Uterus (tissue), 4 donors: ENCODE results near the gene GPR31. TPM values are rescaled to one million over a fixed set of nuclear protein-coding genes. Genes with fewer than 3 reads are reported as not detected.

Experiments
- DNase-seq, 2 donors: peaks; one replicate each; pipeline ENCODE4 v3.0.0-alpha.2; 2019 to 2020
- H3K27ac ChIP-seq, 2 donors: fragments of 200-600 bp; sonication (generic); 1 replicate in 1 of 2; 2 replicates in 1 of 2; pipeline ENCODE4 v1.5.1; 2016 to 2018
- H3K27me3 ChIP-seq, 2 donors: fragments of 200-600 bp; sonication (generic); one replicate each; pipeline ENCODE4 v1.5.1; 2018 to 2019; ENCODE audit warnings: control low read depth in 1 of 2
- H3K36me3 ChIP-seq, 2 donors: fragments of 200-600 bp; sonication (generic); one replicate each; pipeline ENCODE4 v1.5.1; 2019; ENCODE audit warnings: control low read depth in 1 of 2
- H3K4me1 ChIP-seq, 2 donors: fragments of 200-600 bp; sonication (generic); one replicate each; pipeline ENCODE4 v1.5.1; 2018 to 2019; ENCODE audit warnings: control low read depth in 1 of 2
- H3K4me3 ChIP-seq, 2 donors: fragments of 200-600 bp; sonication (generic); 1 replicate in 1 of 2; 2 replicates in 1 of 2; pipeline ENCODE4 v1.5.1; 2018 to 2019; ENCODE audit warnings: mild to moderate bottlenecking in 1 of 2
- H3K9me3 ChIP-seq, 2 donors: fragments of 200-600 bp; sonication (generic); one replicate each; pipeline ENCODE4 v1.5.1; 2019; ENCODE audit warnings: control low read depth in 1 of 2
- CTCF ChIP-seq, 4 experiments: fragments of 200-600 bp in 2 of 4; fragments of 450-650 bp in 2 of 4; sonication (generic) in 2 of 4; IDR thresholded peaks; one replicate each; pipeline ENCODE4 v1.5.1; 2016 to 2019; ENCODE audit warnings: antibody characterized with exemption in 4 of 4, mild to moderate bottlenecking in 2 of 4, moderate library complexity in 1 of 4
- POLR2A ChIP-seq, 2 donors: fragments of 450-650 bp; IDR thresholded peaks; one replicate each; pipeline ENCODE4 v1.6.1; 2016; ENCODE audit warnings: antibody characterized with exemption in 2 of 2, mild to moderate bottlenecking in 1 of 2, moderate library complexity in 1 of 2
- intact Hi-C: fragments of 100-400 bp; cut with DNase I; formaldehyde crosslinking; loops from one replicate; pipeline ENCODE4 v1.15.1; 2023; ENCODE audit warnings: low total_unique reads
- total RNA-seq, 4 donors: library from RNA; depleted of rRNA in 3 of 4; stranded (reverse); fragments of >200 nt in 3 of 4; gene quantifications; one replicate each; pipeline versions ENCODE4 v1.1.0 to v1.2.4, GENCODE V29; 2014 to 2023
- donor health status: DM: yes; HTN: yes; CAD: no.

The GPR31 gene
- total RNA-seq, 4 donors from 2014 or later, result not detected

- Histone ChIP-seq H3K4me1 (no peaks in the 10 kb centered on the region), H3K27me3 (no peaks in the 10 kb centered on the region), H3K9me3 (no peaks in the 10 kb centered on the region), H3K36me3 (no peaks in the 10 kb centered on the region), H3K27ac (no peak overlapping the region), H3K4me3 (no peak overlapping the region)
- no peak for TF ChIP-seq CTCF (IDR thresholded peaks at IDR 0.05)
- TF ChIP-seq POLR2A (IDR thresholded peaks at IDR 0.05), result no peak
- no peak for DNase-seq
- intact Hi-C loops, result no loop called here
Observed at GRCh38 chr6:167165858-167166471, 8.2 kb upstream of the GPR31 start.

GRCh38 chr6:167164261-167164660, 6.5 kb upstream of the GPR31 start:
- Histone ChIP-seq H3K36me3 (no peaks in the 10 kb centered on the region), H3K4me1 (no peaks in the 10 kb centered on the region), H3K27ac (no peak overlapping the region), H3K4me3 (no peak overlapping the region), H3K27me3 (no peaks in the 10 kb centered on the region), H3K9me3 (no peaks in the 10 kb centered on the region)
- no peak for TF ChIP-seq POLR2A (IDR thresholded peaks at IDR 0.05)
- no peak for TF ChIP-seq CTCF (IDR thresholded peaks at IDR 0.05)
- DNase-seq, result no peak
- intact Hi-C loops, result no loop called here

GRCh38 chr6:167163476-167164011, 5.8 kb upstream of the GPR31 start:
- Histone ChIP-seq H3K4me1 (no peaks in the 10 kb centered on the region), H3K36me3 (no peaks in the 10 kb centered on the region), H3K4me3 (no peak overlapping the region), H3K27me3 (no peaks in the 10 kb centered on the region), H3K27ac (no peak overlapping the region), H3K9me3 (no peaks in the 10 kb centered on the region)
- no peak for DNase-seq
- intact Hi-C loops, result no loop called here
- TF ChIP-seq POLR2A (IDR thresholded peaks at IDR 0.05), result no peak
- no peak for TF ChIP-seq CTCF (IDR thresholded peaks at IDR 0.05)

GRCh38 chr6:167162591-167162990, 4.8 kb upstream of the GPR31 start:
- Histone ChIP-seq H3K36me3 (no peaks in the 10 kb centered on the region), H3K27ac (no peak overlapping the region), H3K9me3 (no peaks in the 10 kb centered on the region), H3K27me3 (no peaks in the 10 kb centered on the region), H3K4me1 (no peaks in the 10 kb centered on the region), H3K4me3 (no peak overlapping the region)
- DNase-seq, result no peak
- intact Hi-C loops, result no loop called here
- TF ChIP-seq POLR2A (IDR thresholded peaks at IDR 0.05) (no peak), CTCF (IDR thresholded peaks at IDR 0.05) (no peak)

- Histone ChIP-seq H3K36me3 (no peaks in the 10 kb centered on the region), H3K4me3 (no peak overlapping the region), H3K9me3 (no peaks in the 10 kb centered on the region), H3K27ac (no peak overlapping the region), H3K27me3 (no peaks in the 10 kb centered on the region), H3K4me1 (no peaks in the 10 kb centered on the region)
- TF ChIP-seq CTCF (IDR thresholded peaks at IDR 0.05) (no peak), POLR2A (IDR thresholded peaks at IDR 0.05) (no peak)
- DNase-seq, result no peak
- intact Hi-C loops, result no loop called here
Observed at GRCh38 chr6:167161851-167162467, 4.2 kb upstream of the GPR31 start.
